Adrenal gland (tissue), 5 donors: ENCODE data around the gene ACOD1.

ENCODE experiments used
- CTCF ChIP-seq, 6 experiments: fragments of 450-650 bp in 4 of 6; fragments of 200-600 bp in 2 of 6; sonication (generic) in 1 of 6; IDR thresholded peaks; 1 replicate in 5 of 6; 2 replicates in 1 of 6; pipeline versions ENCODE4 v1.5.1 to v1.8.0; 2016 to 2021; ENCODE audit warnings: antibody characterized with exemption in 6 of 6, mild to moderate bottlenecking in 2 of 6, moderate library complexity in 1 of 6
- POLR2A ChIP-seq, 2 donors: fragments of 450-650 bp; IDR thresholded peaks; one replicate each; pipeline ENCODE4 v1.6.1; 2017; ENCODE audit warnings: antibody characterized with exemption in 2 of 2, mild to moderate bottlenecking in 2 of 2, moderate library complexity in 1 of 2
- donor health status: DM: no; HTN: no; CAD: no.

- TF ChIP-seq POLR2A (IDR thresholded peaks at IDR 0.05) (no peak), CTCF (IDR thresholded peaks at IDR 0.05) (no peak)
These were observed 45.2 kb downstream of the ACOD1 start for GRCh38 chr13:76993473-76993872.
